Transverse colon (tissue), 4 donors: ENCODE data around the gene CFAP90.

Source experiments
- CTCF ChIP-seq, 5 experiments: fragments of 200-600 bp in 3 of 5; fragments of 450-650 bp in 2 of 5; sonication (generic) in 3 of 5; IDR thresholded peaks; 1 replicate in 2 of 5; 2 replicates in 3 of 5; pipeline ENCODE4 v1.5.1; 2016 to 2017; ENCODE audit warnings: antibody characterized with exemption in 5 of 5, inconsistent platforms in 3 of 5, mild to moderate bottlenecking in 2 of 5, moderate library complexity in 1 of 5
- POLR2A ChIP-seq: fragments of 450-650 bp; IDR thresholded peaks from one replicate; pipeline ENCODE4 v1.6.1; 2016; ENCODE audit warnings: antibody characterized with exemption, mild to moderate bottlenecking, moderate library complexity
- POLR2AphosphoS5 ChIP-seq, 3 donors: sonication (generic); formaldehyde crosslinking; IDR thresholded peaks; one replicate each; pipeline ENCODE4 v1.6.1; 2016; ENCODE audit warnings: antibody characterized with exemption in 3 of 3

GRCh38 chr5:7857926-7858632 is 7.1 kb upstream of the CFAP90 start:
- TF ChIP-seq POLR2A (no peak), POLR2AphosphoS5 (IDR thresholded peaks at IDR 0.05) (no peak), CTCF (IDR thresholded peaks at IDR 0.05) (no peak)
